Lung (tissue), 12 donors: ENCODE measurements around the gene CREB3. TPM values are rescaled to one million over a fixed set of nuclear protein-coding genes. Genes with fewer than 3 reads are reported as not detected.

Experiments used
- ATAC-seq: fragments of 200-7000 bp; cut with Tn5 transposase; one replicate; pipeline ENCODE4 v1.9.1; 2020; ENCODE audit warnings: moderate number of reproducible peaks; ENCODE audit not compliant: insufficient read depth, low FRiP score
- DNase-seq, 3 donors: peaks; one replicate each; pipeline ENCODE4 v3.0.0-alpha.2; 2013 to 2017
- H3K27ac ChIP-seq, 2 donors: one replicate each; pipeline ENCODE4 v1.5.1; 2013; ENCODE audit warnings: mild to moderate bottlenecking in 2 of 2, moderate library complexity in 2 of 2, control low read depth in 1 of 2, inconsistent platforms in 1 of 2, low read depth in 1 of 2, low read length in 1 of 2
- H3K27me3 ChIP-seq, 3 donors: one replicate each; pipeline ENCODE4 v1.5.1; 2013; ENCODE audit warnings: low read length in 2 of 3; ENCODE audit not compliant: control insufficient read depth in 3 of 3, insufficient read depth in 3 of 3
- H3K36me3 ChIP-seq, 4 donors: one replicate each; pipeline ENCODE4 v1.5.1; 2013; ENCODE audit warnings: low read length in 4 of 4, mild to moderate bottlenecking in 1 of 4, moderate library complexity in 1 of 4; ENCODE audit not compliant: control insufficient read depth in 4 of 4, insufficient read depth in 4 of 4
- H3K4me1 ChIP-seq, 5 donors: one replicate each; pipeline ENCODE4 v1.5.1; 2013; ENCODE audit warnings: low read length in 5 of 5, mild to moderate bottlenecking in 2 of 5, moderate library complexity in 1 of 5; ENCODE audit not compliant: control insufficient read depth in 5 of 5, insufficient read depth in 5 of 5
- H3K4me3 ChIP-seq: one replicate; pipeline ENCODE4 v1.5.1; 2013; ENCODE audit warnings: mild to moderate bottlenecking, control low read depth, moderate library complexity
- H3K9ac ChIP-seq, 2 donors: one replicate each; pipeline ENCODE4 v1.5.1; 2013; ENCODE audit warnings: low read length in 2 of 2, control low read depth in 1 of 2; ENCODE audit not compliant: insufficient read depth in 1 of 2
- H3K9me3 ChIP-seq, 4 donors: one replicate each; pipeline ENCODE4 v1.5.1; 2013; ENCODE audit warnings: low read length in 3 of 4, mild to moderate bottlenecking in 1 of 4, moderate library complexity in 1 of 4; ENCODE audit not compliant: control insufficient read depth in 4 of 4, insufficient read depth in 3 of 4
- CTCF ChIP-seq: IDR thresholded peaks from 2 replicates; pipeline ENCODE4 v1.5.1; 2012; ENCODE audit warnings: mild to moderate bottlenecking; ENCODE audit errors: control extremely low read depth, extremely low read depth
- WGBS, 2 donors: extraction: QIAGEN DNeasy Blood & Tissue Kit; methylation state at CpG; one replicate each; pipeline ENCODE4 v1.1.7; 2013; 5-methylcytosine and 5-hydroxymethylcytosine counted together
- polyA plus RNA-seq, 2 donors: library from polyadenylated mRNA; stranded (reverse); fragments of 200-250 nt; gene quantifications; one replicate each; pipeline ENCODE4 v1.2.1, GENCODE V29; 2013
- total RNA-seq, 2 donors: library from RNA; depleted of rRNA in 1 of 2; stranded (reverse); fragments of >200 nt in 1 of 2; gene quantifications; one replicate each; pipeline ENCODE4 v1.2.1, GENCODE V29; 2014 to 2021
- donor health status: control.
- donor health status: control.
- donor health status: Bipolar disorder and iron deficiency.
- donor health status: healthy.
- donor health status: DM: yes; HTN: yes; CAD: no.

Gene CREB3
- total and polyA plus RNA-seq, 4 donors = 25.1 to 43.3 (median 38.9) TPM

DNA sequence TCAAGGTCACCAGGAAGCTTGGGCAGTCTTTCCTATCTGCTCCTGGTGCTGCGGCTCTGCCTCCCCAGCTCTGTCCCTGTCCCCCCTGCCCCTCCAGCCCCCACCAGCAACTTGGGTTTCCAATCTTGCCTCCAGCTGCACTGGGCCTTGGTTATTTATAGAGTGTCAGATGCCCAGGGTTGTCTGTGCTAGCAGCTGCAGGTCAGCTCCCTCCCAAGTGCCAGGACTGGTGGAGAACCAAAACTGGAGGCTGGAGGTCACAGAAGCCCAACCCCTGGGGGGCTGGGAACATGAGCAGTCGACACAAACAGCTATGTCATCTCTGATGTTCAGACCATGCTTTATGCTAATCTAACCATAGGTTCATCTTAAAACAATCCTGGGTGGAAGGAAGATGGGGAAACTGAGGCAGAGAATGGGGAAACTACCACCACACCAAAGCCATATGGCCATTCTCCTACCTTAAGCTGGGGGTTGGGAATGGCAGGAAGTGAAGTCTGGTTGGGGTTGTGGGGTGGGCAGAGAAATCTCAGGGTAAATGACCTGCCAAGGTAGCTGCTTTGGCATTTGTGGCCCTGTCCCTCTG, 44.4 kb upstream of the CREB3 start:
- Histone ChIP-seq H3K4me3 (peak overlapping the region; percentile 47), H3K4me1 (peaks cover 6 to 30% (median 11%) of the 10 kb centered on the region in 5 donors), H3K27ac (peak overlapping the region; percentile 58 to 91), H3K9me3 (no peaks in the 10 kb centered on the region), H3K9ac (peak overlapping the region in 1 of 2 donors; percentile 57), H3K27me3 (no peaks in the 10 kb centered on the region), H3K36me3 (peaks cover 4 to 20% (median 11%) of the 10 kb centered on the region in 4 donors)
- DNase-seq (no peak), ATAC-seq (no peak)
- 81 to 90% methylated on average over 2 of the region's 2 CpGs for WGBS, 2 donors
- no peak for TF ChIP-seq CTCF

- ATAC-seq (no peak), DNase-seq (no peak)
- Histone ChIP-seq H3K27ac (peak overlapping the region; percentile 72 to 91), H3K4me1 (peaks cover 6 to 28% (median 11%) of the 10 kb centered on the region in 5 donors), H3K9ac (peak overlapping the region; percentile 46 to 57), H3K9me3 (no peaks in the 10 kb centered on the region), H3K36me3 (peaks cover 3 to 17% (median 11%) of the 10 kb centered on the region in 4 donors), H3K4me3 (peak overlapping the region; percentile 47), H3K27me3 (no peaks in the 10 kb centered on the region)
- 77 to 79% methylated on average over 12 of the region's 12 CpGs for WGBS, 2 donors
- TF ChIP-seq CTCF = no peak
Observed at GRCh38 chr9:35688558-35689541, 43.6 kb upstream of the CREB3 start.

- Histone ChIP-seq H3K27ac (peak within 1 kb of the TSS; percentile 81 to 91), H3K36me3 (peaks cover under 1 to 10% (median 8%) of the 10 kb centered on the region in 4 donors), H3K27me3 (no peaks in the 10 kb centered on the region), H3K9me3 (no peaks in the 10 kb centered on the region), H3K4me1 (peaks cover 6 to 25% (median 11%) of the 10 kb centered on the region in 5 donors), H3K4me3 (peak within 1 kb of the TSS; percentile 66), H3K9ac (peak within 1 kb of the TSS; percentile 46 to 71)
- ATAC-seq (no peak), DNase-seq (peak; percentile 86 to 93 (median 91))
- 31 to 32% methylated on average over 58 to 61 of the region's 61 CpGs for WGBS, 2 donors
- no peak for TF ChIP-seq CTCF
Observed at GRCh38 chr9:35689542-35690293, 42.7 kb upstream of the CREB3 start, which contains the start of gene TPM2. Gene TPM2 (minus strand): TSS chr9:35689925. CDS start chr9:35689817, 108 bp downstream.
